ENCODE data around the gene CBFA2T3. TPM values are rescaled to one million over a fixed set of nuclear protein-coding genes. Genes with fewer than 3 reads are reported as not detected.

Gene CBFA2T3
- total RNA-seq, 1 experiment from 2014 or later = 13.7 TPM

GRCh38 chr16:88864521-88864920 lies 112.5 kb downstream of the CBFA2T3 start:
- no peak for ATAC-seq
- no peak for TF ChIP-seq TCF7L2 (IDR thresholded peaks at IDR 0.05; ENCODE audit: low read depth, low read length)
- no peak for TF ChIP-seq POLR2AphosphoS5 (IDR thresholded peaks at IDR 0.05; ENCODE audit: low read depth, low read length)
- Histone ChIP-seq H3K4me3 (ENCODE audit: low read depth in 2 of 2, low read length in 2 of 2) (no peak overlapping the region), H3K9me3 (ENCODE audit: control insufficient read depth, insufficient read depth, low read depth, low read length) (no peaks in the 10 kb centered on the region), H3K4me1 (ENCODE audit: control insufficient read depth, insufficient read depth, low read length) (no peaks in the 10 kb centered on the region), H3K27ac (ENCODE audit: low read length) (no peak overlapping the region), H3K27me3 (ENCODE audit: control insufficient read depth, insufficient read depth, low read length) (no peaks in the 10 kb centered on the region), H3K36me3 (ENCODE audit: control insufficient read depth, insufficient read depth, low read length) (no peaks in the 10 kb centered on the region)
- POLR2A ChIA-PET = interaction anchor here (0.6 kb wide), 3 partner anchors 8 to 1009 kb away, joined by 3 to 10 read pairs (median 4); partner anchors contain the start of genes GALNS and TRAPPC2L
- DNase-seq (ENCODE audit: low read depth, low spot score) = no peak
- CTCF ChIA-PET = no interaction called here
- intact Hi-C loops (cut with micrococcal nuclease; ENCODE audit: unreplicated experiment) (no loop called here), in situ Hi-C loops (cut with HindIII; ENCODE audit: low pct_unique_long_range_greater_than_20kb, low sequenced_read_pairs) (no loop called here)
- BruUV-seq (replicated peaks) = no TSS peak

- POLR2A ChIA-PET = interaction anchor here (0.6 kb wide), 2 partner anchors 7 to 58 kb away, joined by 3 to 4 read pairs; partner anchors contain the start of genes GALNS and TRAPPC2L
- H3K27me3 ChIP-seq (ENCODE audit: control insufficient read depth, insufficient read depth, low read length) = no peaks in the 10 kb centered on the region
- CTCF ChIA-PET = no interaction called here
- H3K9me3 ChIP-seq (ENCODE audit: control insufficient read depth, insufficient read depth, low read depth, low read length) = no peaks in the 10 kb centered on the region
- ATAC-seq (no peak), DNase-seq (ENCODE audit: low read depth, low spot score) (no peak)
- H3K27ac ChIP-seq (ENCODE audit: low read length) = no peak overlapping the region
- in situ Hi-C loops (cut with HindIII; ENCODE audit: low pct_unique_long_range_greater_than_20kb, low sequenced_read_pairs) = no loop called here
- no peak overlapping the region for H3K4me3 ChIP-seq (ENCODE audit: low read depth in 2 of 2, low read length in 2 of 2)
- intact Hi-C loops (cut with micrococcal nuclease; ENCODE audit: unreplicated experiment) = no loop called here
- TF ChIP-seq POLR2AphosphoS5 (IDR thresholded peaks at IDR 0.05; ENCODE audit: low read depth, low read length) = no peak
- no peak for TF ChIP-seq SIN3A (IDR thresholded peaks at IDR 0.05; ENCODE audit: borderline replicate concordance, insufficient read depth, low read depth, low read length)
- TF ChIP-seq TCF7L2 (IDR thresholded peaks at IDR 0.05; ENCODE audit: low read depth, low read length) = no peak
- TF ChIP-seq REST (IDR thresholded peaks at IDR 0.05; ENCODE audit: insufficient read depth in 1 of 2, low read depth in 2 of 2, low read length in 1 of 2) = no peak
- no peak for TF ChIP-seq CTCF (IDR thresholded peaks at IDR 0.05)
- no peaks in the 10 kb centered on the region for H3K36me3 ChIP-seq (ENCODE audit: control insufficient read depth, insufficient read depth, low read length)
- no peaks in the 10 kb centered on the region for H3K4me1 ChIP-seq (ENCODE audit: control insufficient read depth, insufficient read depth, low read length)
- no TSS peak for BruUV-seq (replicated peaks)
These were observed 112.9 kb downstream of the CBFA2T3 start for GRCh38 chr16:88864099-88864498.

- in situ Hi-C loops (cut with HindIII; ENCODE audit: low pct_unique_long_range_greater_than_20kb, low sequenced_read_pairs) = no loop called here
- Histone ChIP-seq H3K27me3 (ENCODE audit: control insufficient read depth, insufficient read depth, low read length) (no peaks in the 10 kb centered on the region), H3K4me3 (ENCODE audit: low read depth in 2 of 2, low read length in 2 of 2) (no peak overlapping the region), H3K36me3 (ENCODE audit: control insufficient read depth, insufficient read depth, low read length) (no peaks in the 10 kb centered on the region), H3K27ac (ENCODE audit: low read length) (no peak overlapping the region), H3K9me3 (ENCODE audit: control insufficient read depth, insufficient read depth, low read depth, low read length) (no peaks in the 10 kb centered on the region), H3K4me1 (ENCODE audit: control insufficient read depth, insufficient read depth, low read length) (no peaks in the 10 kb centered on the region)
- intact Hi-C loops (cut with micrococcal nuclease; ENCODE audit: unreplicated experiment) = no loop called here
- no TSS peak for BruUV-seq (replicated peaks)
- DNase-seq (ENCODE audit: low read depth, low spot score) = no peak
- ChIA-PET POLR2A (no interaction called here), CTCF (no interaction called here)
- no peak for TF ChIP-seq POLR2AphosphoS5 (IDR thresholded peaks at IDR 0.05; ENCODE audit: low read depth, low read length)
- no peak for TF ChIP-seq CTCF (IDR thresholded peaks at IDR 0.05)
- no peak for TF ChIP-seq SIN3A (IDR thresholded peaks at IDR 0.05; ENCODE audit: borderline replicate concordance, insufficient read depth, low read depth, low read length)
- no peak for TF ChIP-seq REST (IDR thresholded peaks at IDR 0.05; ENCODE audit: insufficient read depth in 1 of 2, low read depth in 2 of 2, low read length in 1 of 2)
- TF ChIP-seq TCF7L2 (IDR thresholded peaks at IDR 0.05; ENCODE audit: low read depth, low read length) = no peak
- no peak for ATAC-seq
These were observed 113.6 kb downstream of the CBFA2T3 start for GRCh38 chr16:88863426-88863825.
